ENCODE measurements around the gene ZNF710. TPM values are rescaled to one million over a fixed set of nuclear protein-coding genes. Genes with fewer than 3 reads are reported as not detected.

Gene ZNF710
- total and polyA plus RNA-seq, 2 of the 13 experiments (the other 11 are each of a cell fraction or from before 2014, with no cell fraction given): 4.7 to 20.6 TPM

DNA sequence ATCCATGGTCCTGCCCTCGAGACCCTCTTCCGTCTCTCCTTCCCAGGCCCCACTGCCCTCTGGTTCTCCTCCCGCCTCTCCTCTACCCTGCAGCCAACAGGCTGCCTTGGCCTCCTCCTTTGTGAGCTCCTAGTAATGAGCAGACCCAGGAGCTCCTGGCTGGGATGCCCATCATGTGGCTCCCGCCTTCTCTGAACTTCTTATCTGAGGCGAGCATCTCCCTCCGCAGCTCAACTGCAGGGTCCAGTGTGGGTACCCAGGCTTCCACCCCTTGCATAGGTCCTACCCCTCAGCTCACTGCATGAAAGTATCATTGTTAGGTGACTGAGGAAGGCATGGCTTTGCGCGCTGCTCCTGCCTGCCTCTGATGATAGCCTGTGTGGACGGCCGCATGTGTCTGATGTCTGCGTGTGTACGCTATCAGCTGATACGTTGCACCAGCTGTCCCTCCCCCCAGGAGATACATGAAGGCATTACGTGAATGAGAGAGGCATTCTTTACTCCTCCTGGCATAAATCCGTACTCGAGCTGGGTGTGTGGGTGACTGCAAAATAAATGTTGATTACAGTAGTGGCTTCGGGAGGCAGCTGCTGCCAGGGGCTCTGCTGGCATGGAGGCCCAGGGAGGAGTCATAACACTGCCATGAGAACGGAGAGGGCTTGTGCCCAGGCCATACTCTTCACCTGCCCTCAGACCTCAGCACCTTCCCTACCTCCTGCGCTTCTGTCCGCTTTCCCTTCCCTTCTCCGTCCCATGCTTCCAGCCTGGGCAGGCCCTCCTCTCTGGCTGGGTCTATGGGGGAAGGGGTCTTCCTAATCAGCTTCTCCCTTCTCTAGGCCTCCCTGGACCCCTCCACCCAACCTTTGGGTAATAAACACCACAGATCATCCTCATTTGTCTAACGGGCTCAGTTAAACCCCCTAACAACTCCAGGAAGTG lies 48.8 kb downstream of the ZNF710 start (continued):
- TF ChIP-seq, protein P1, sequence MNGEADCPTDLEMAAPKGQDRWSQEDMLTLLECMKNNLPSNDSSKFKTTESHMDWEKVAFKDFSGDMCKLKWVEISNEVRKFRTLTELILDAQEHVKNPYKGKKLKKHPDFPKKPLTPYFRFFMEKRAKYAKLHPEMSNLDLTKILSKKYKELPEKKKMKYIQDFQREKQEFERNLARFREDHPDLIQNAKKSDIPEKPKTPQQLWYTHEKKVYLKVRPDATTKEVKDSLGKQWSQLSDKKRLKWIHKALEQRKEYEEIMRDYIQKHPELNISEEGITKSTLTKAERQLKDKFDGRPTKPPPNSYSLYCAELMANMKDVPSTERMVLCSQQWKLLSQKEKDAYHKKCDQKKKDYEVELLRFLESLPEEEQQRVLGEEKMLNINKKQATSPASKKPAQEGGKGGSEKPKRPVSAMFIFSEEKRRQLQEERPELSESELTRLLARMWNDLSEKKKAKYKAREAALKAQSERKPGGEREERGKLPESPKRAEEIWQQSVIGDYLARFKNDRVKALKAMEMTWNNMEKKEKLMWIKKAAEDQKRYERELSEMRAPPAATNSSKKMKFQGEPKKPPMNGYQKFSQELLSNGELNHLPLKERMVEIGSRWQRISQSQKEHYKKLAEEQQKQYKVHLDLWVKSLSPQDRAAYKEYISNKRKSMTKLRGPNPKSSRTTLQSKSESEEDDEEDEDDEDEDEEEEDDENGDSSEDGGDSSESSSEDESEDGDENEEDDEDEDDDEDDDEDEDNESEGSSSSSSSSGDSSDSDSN (CRISPR knock-in tag; IDR thresholded peaks at IDR 0.05): no peak
- TF ChIP-seq, protein P2, sequence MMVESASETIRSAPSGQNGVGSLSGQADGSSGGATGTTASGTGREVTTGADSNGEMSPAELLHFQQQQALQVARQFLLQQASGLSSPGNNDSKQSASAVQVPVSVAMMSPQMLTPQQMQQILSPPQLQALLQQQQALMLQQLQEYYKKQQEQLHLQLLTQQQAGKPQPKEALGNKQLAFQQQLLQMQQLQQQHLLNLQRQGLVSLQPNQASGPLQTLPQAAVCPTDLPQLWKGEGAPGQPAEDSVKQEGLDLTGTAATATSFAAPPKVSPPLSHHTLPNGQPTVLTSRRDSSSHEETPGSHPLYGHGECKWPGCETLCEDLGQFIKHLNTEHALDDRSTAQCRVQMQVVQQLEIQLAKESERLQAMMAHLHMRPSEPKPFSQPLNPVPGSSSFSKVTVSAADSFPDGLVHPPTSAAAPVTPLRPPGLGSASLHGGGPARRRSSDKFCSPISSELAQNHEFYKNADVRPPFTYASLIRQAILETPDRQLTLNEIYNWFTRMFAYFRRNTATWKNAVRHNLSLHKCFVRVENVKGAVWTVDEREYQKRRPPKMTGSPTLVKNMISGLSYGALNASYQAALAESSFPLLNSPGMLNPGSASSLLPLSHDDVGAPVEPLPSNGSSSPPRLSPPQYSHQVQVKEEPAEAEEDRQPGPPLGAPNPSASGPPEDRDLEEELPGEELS (CRISPR knock-in tag; IDR thresholded peaks at IDR 0.05): no peak

DNA sequence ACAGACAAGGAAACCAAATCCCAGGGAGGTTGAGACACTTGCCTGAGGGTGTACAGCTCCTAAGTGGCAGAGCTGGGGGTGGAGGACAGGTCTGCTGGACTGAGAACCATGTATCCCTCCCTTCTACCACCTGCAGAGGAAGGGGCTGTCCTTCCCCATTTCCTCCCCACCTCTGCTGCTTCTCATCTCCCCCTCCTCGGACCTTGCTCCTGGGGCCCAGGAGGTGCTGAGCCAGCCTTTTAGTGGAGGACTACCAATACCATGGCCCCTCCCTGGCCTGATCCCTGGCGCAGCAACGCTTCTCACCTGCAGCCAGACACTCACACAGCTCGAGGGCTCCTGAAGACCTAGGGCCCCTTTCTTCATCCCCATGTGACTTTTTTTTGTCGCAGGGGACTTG lies 50.8 kb downstream of the ZNF710 start:
- TF ChIP-seq ZNF441 (CRISPR knock-in tag; IDR thresholded peaks at IDR 0.05; ENCODE audit: borderline replicate concordance) (no peak), ZNF292 (CRISPR knock-in tag; IDR thresholded peaks at IDR 0.05; ENCODE audit: borderline replicate concordance, low read depth) (no peak), ZNF354B (CRISPR knock-in tag; IDR thresholded peaks at IDR 0.05) (no peak)
- TF ChIP-seq, protein P3, sequence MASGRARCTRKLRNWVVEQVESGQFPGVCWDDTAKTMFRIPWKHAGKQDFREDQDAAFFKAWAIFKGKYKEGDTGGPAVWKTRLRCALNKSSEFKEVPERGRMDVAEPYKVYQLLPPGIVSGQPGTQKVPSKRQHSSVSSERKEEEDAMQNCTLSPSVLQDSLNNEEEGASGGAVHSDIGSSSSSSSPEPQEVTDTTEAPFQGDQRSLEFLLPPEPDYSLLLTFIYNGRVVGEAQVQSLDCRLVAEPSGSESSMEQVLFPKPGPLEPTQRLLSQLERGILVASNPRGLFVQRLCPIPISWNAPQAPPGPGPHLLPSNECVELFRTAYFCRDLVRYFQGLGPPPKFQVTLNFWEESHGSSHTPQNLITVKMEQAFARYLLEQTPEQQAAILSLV (CRISPR knock-in tag; IDR thresholded peaks at IDR 0.05; ENCODE audit: borderline replicate concordance): no peak
- Histone ChIP-seq H2AFZ (ENCODE audit: low read length) (no peak overlapping the region), H3K27ac (ENCODE audit: extremely low read length, insufficient read depth, low read length) (no peak overlapping the region), H3K9ac (ENCODE audit: insufficient read depth, low read depth, low read length) (no peak overlapping the region), H3K79me2 (ENCODE audit: insufficient read depth, low read length) (peaks cover 3% of the 10 kb centered on the region), H3K4me3 (replicated peaks in 1 of 3; ENCODE audit: insufficient read depth in 1 of 3, low read depth in 2 of 3, low read length in 3 of 3) (no peak overlapping the region), H3K4me2 (ENCODE audit: low read depth, low read length) (no peak overlapping the region), H3K4me1 (ENCODE audit: insufficient read depth, low read length) (peaks cover 33% of the 10 kb centered on the region), H3K36me3 (replicated peaks in 1 of 2; ENCODE audit: control insufficient read depth in 1 of 2, insufficient read depth in 2 of 2, low read length in 2 of 2) (no peaks in the 10 kb centered on the region), H3K27me3 (ENCODE audit: control insufficient read depth in 1 of 2, insufficient read depth in 2 of 2, low read length in 2 of 2) (no peaks in the 10 kb centered on the region), H4K20me1 (ENCODE audit: insufficient read depth, low read length) (peaks cover 13% of the 10 kb centered on the region), H3K9me3 (ENCODE audit: low read length) (no peaks in the 10 kb centered on the region)
- no peak for FAIRE-seq
- ATAC-seq: no peak
- ChIA-PET CTCF (ENCODE audit: low intra/inter-chr PET ratio, low total read pairs) (no interaction called here), POLR2A (no interaction called here)
- WGBS (ENCODE audit: low lambda C conversion rate): 97% methylated on average over 5 of the region's 5 CpGs
- intact Hi-C loops (cut with micrococcal nuclease; ENCODE audit: unreplicated experiment) (no loop called here), in situ Hi-C loops (cut with HindIII; ENCODE audit: extremely low pct_ligation_motif_present, low pct_unique_long_range_greater_than_20kb) (loop anchor here (5.0 kb wide), 1 partner anchor 50 kb away; the partner anchor contains the start of gene ZNF710)
- BruUV-seq (replicated peaks): no TSS peak
- no peak for DNase-seq (ENCODE audit: low spot score)

Data from HepG2 (cell line).